NB4 (cell line): ENCODE measurements around the gene ESF1.
A peak's percentile ranks its signal among the peaks of the same experiment; 100 is the strongest.

Source experiments
- DNase-seq: peaks from one replicate; pipeline ENCODE4 v3.0.0; 2010; ENCODE audit warnings: low read depth
- H3K4me3 ChIP-seq: one replicate; pipeline ENCODE4 v1.5.1; 2011; ENCODE audit warnings: mild to moderate bottlenecking, low read depth, low read length, moderate library complexity
- MYC ChIP-seq: IDR thresholded peaks from 2 replicates; pipeline ENCODE4 v1.6.1; 2011; ENCODE audit warnings: low read depth, low read length
- POLR2A ChIP-seq: IDR thresholded peaks from 2 replicates; pipeline ENCODE4 v1.6.1; 2011; ENCODE audit warnings: mild to moderate bottlenecking; ENCODE audit not compliant: insufficient read length; ENCODE audit errors: extremely low read depth
- TF ChIP-seq, protein P1 (sequence below): IDR thresholded peaks from 2 replicates; pipeline ENCODE4 v1.6.1; 2011; ENCODE audit warnings: low read depth, low read length
- TF ChIP-seq, protein P2 (sequence below): IDR thresholded peaks from one replicate; pipeline ENCODE4 v1.5.1; 2012; ENCODE audit warnings: low read depth, low read length

Gene ESF1

GRCh38 chr20:13723011-13723410 lies 61.7 kb downstream of the ESF1 start:
- DNase-seq: peak; percentile 60
- TF ChIP-seq, protein P1, sequence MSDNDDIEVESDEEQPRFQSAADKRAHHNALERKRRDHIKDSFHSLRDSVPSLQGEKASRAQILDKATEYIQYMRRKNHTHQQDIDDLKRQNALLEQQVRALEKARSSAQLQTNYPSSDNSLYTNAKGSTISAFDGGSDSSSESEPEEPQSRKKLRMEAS: no peak
- TF ChIP-seq, protein P2, sequence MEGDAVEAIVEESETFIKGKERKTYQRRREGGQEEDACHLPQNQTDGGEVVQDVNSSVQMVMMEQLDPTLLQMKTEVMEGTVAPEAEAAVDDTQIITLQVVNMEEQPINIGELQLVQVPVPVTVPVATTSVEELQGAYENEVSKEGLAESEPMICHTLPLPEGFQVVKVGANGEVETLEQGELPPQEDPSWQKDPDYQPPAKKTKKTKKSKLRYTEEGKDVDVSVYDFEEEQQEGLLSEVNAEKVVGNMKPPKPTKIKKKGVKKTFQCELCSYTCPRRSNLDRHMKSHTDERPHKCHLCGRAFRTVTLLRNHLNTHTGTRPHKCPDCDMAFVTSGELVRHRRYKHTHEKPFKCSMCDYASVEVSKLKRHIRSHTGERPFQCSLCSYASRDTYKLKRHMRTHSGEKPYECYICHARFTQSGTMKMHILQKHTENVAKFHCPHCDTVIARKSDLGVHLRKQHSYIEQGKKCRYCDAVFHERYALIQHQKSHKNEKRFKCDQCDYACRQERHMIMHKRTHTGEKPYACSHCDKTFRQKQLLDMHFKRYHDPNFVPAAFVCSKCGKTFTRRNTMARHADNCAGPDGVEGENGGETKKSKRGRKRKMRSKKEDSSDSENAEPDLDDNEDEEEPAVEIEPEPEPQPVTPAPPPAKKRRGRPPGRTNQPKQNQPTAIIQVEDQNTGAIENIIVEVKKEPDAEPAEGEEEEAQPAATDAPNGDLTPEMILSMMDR: no peak
- no peak for TF ChIP-seq MYC
- TF ChIP-seq POLR2A: no peak
- no peak overlapping the region for H3K4me3 ChIP-seq

GRCh38 chr20:13718171-13718570 lies 66.5 kb downstream of the ESF1 start:
- no peak overlapping the region for H3K4me3 ChIP-seq
- DNase-seq: no peak
- TF ChIP-seq, protein P1: no peak
- TF ChIP-seq POLR2A (no peak), MYC (no peak)
- TF ChIP-seq, protein P2: no peak

DNA sequence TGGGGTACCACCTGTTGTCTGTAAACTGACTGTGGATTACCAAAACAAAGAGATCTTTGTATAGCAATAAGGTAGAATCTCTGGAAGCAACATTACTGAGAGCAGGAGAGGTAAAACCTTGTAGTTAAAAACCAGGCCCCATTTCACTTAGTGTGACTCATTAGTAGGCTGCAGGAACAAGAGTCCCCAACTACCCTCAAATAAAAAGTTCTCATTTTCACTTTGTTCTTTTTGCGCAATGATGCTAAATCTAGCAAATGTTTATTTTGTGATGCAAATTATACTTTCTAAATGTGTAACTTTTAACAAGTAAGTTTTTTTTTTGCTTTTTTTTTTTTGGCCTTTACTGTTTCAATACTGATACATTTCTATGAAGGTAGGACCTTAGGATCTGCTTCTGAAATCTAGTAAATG lies 67.1 kb downstream of the ESF1 start:
- TF ChIP-seq POLR2A (no peak), MYC (no peak)
- TF ChIP-seq, protein P2: no peak
- TF ChIP-seq, protein P1: no peak
- DNase-seq: peak; percentile 12
- no peak overlapping the region for H3K4me3 ChIP-seq

DNA sequence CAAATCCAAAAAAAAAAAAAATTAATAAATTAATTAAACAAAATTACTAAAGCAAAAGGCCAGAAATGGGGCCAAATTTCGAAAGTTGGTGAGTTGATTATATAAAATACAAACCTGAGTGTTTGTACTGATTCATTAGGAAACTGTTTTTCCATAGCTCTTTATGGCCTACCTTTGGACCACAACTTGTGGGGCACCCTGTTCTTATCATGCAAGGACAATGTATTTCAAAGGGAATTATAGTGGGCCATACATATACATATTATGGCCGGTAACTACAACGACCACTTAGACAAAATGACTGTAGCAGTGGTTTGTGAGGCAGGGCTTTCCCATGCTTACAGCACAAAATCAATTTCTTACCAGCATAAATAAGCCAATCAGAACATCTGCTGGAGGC lies 69.5 kb downstream of the ESF1 start:
- no peak overlapping the region for H3K4me3 ChIP-seq
- DNase-seq: no peak
- TF ChIP-seq POLR2A: no peak

DNA sequence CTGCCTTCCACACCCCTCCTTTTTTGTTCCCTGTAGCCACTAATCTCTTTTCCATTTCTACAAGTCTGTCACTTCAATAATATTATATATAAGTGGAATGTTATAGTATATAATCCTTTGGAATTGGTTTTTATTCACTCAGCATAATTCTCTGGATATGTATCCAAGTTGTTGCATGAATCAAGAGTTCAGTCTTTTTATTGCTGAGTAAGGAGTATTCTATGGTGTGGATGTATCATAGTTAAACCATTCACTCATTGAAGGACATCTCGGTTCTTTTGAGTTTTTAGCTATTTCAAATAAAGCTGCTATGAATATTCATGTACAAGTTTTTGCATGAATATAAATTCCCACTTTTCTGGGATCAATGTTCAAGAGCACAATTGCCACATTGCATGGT lies 76.5 kb downstream of the ESF1 start:
- H3K4me3 ChIP-seq: no peak overlapping the region
- TF ChIP-seq MYC: no peak
- TF ChIP-seq, protein P1: no peak
- TF ChIP-seq, protein P2: no peak
- no peak for TF ChIP-seq POLR2A
- DNase-seq: no peak

- H3K4me3 ChIP-seq: no peak overlapping the region
- DNase-seq: no peak
- TF ChIP-seq, protein P2: no peak
- no peak for TF ChIP-seq MYC
- TF ChIP-seq POLR2A: no peak
- TF ChIP-seq, protein P1: no peak
Measured at GRCh38 chr20:13703265-13703664, 81.5 kb downstream of the ESF1 start.
